Mucosa of rectum (tissue), 2 donors: ENCODE measurements around the gene CLEC4G.

ENCODE experiments used
- H3K27ac ChIP-seq, 2 donors: one replicate each; pipeline ENCODE4 v1.7.0; 2013; ENCODE audit warnings: inconsistent platforms in 2 of 2, low read depth in 2 of 2, low read length in 2 of 2
- H3K27me3 ChIP-seq, 2 donors: one replicate each; pipeline ENCODE4 v1.7.0; 2013; ENCODE audit warnings: low read length in 2 of 2; ENCODE audit not compliant: control insufficient read depth in 2 of 2, insufficient read depth in 2 of 2
- H3K36me3 ChIP-seq, 2 donors: one replicate each; pipeline ENCODE4 v1.7.0; 2013; ENCODE audit warnings: low read length in 2 of 2; ENCODE audit not compliant: control insufficient read depth in 2 of 2, insufficient read depth in 2 of 2
- H3K4me1 ChIP-seq, 2 donors: one replicate each; pipeline ENCODE4 v1.7.0; 2013; ENCODE audit warnings: low read length in 2 of 2, mild to moderate bottlenecking in 1 of 2; ENCODE audit not compliant: control insufficient read depth in 2 of 2, insufficient read depth in 2 of 2
- H3K4me3 ChIP-seq, 2 donors: one replicate each; pipeline ENCODE4 v1.7.0; 2013; ENCODE audit warnings: low read length in 2 of 2
- H3K9ac ChIP-seq, 2 donors: one replicate each; pipeline ENCODE4 v1.7.0; 2013; ENCODE audit warnings: low read length in 2 of 2, low read depth in 1 of 2, mild to moderate bottlenecking in 1 of 2
- H3K9me3 ChIP-seq, 2 donors: one replicate each; pipeline ENCODE4 v1.7.0; 2013; ENCODE audit warnings: low read length in 2 of 2; ENCODE audit not compliant: control insufficient read depth in 2 of 2
- donor health status: healthy.
- donor health status: Normal muscosa, but diverticular disease.

The CLEC4G gene

GRCh38 chr19:7699417-7700401, 32.2 kb downstream of the CLEC4G start:
- no peak overlapping the region for H3K27ac ChIP-seq
- H3K9ac ChIP-seq: no peak overlapping the region
- H3K27me3 ChIP-seq: no peaks in the 10 kb centered on the region

DNA sequence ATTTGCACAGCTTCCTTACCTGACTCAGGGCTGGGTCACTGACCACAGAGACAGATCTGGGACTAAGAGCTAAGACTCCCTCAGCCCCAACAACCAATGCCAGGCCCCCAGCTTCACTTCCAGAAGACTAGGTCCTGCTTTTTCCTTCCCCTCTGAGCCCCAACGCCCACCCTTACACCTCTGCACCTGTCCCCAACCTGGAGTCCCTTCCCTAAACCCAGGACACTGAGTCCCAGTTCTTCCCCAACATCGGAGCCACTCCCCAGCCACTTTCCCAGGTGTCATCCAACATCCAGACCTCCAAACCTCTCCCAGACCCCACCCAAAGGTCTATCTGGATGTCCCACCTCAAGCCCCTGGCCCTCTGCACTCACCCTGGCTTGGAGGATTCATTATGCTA, 32.9 kb downstream of the CLEC4G start:
- H3K27me3 ChIP-seq: no peaks in the 10 kb centered on the region
- H3K36me3 ChIP-seq: no peaks in the 10 kb centered on the region
- no peak overlapping the region for H3K27ac ChIP-seq
- no peaks in the 10 kb centered on the region for H3K9me3 ChIP-seq
- no peak overlapping the region for H3K4me3 ChIP-seq
- no peaks in the 10 kb centered on the region for H3K4me1 ChIP-seq
- H3K9ac ChIP-seq: no peak overlapping the region

More at GRCh38 chr19:7699417-7700401, 32.2 kb downstream of the CLEC4G start:
- no peaks in the 10 kb centered on the region for H3K9me3 ChIP-seq
- no peaks in the 10 kb centered on the region for H3K4me1 ChIP-seq
- H3K4me3 ChIP-seq: no peak overlapping the region
- no peaks in the 10 kb centered on the region for H3K36me3 ChIP-seq

GRCh38 chr19:7698583-7698982, 33.3 kb downstream of the CLEC4G start:
- no peaks in the 10 kb centered on the region for H3K4me1 ChIP-seq
- H3K27me3 ChIP-seq: no peaks in the 10 kb centered on the region
- H3K4me3 ChIP-seq: no peak overlapping the region
- no peaks in the 10 kb centered on the region for H3K36me3 ChIP-seq
- no peak overlapping the region for H3K9ac ChIP-seq
- no peak overlapping the region for H3K27ac ChIP-seq
- no peaks in the 10 kb centered on the region for H3K9me3 ChIP-seq

- no peak overlapping the region for H3K4me3 ChIP-seq
- no peak overlapping the region for H3K27ac ChIP-seq
- H3K9me3 ChIP-seq: no peaks in the 10 kb centered on the region
- H3K27me3 ChIP-seq: no peaks in the 10 kb centered on the region
- H3K9ac ChIP-seq: no peak overlapping the region
- no peaks in the 10 kb centered on the region for H3K36me3 ChIP-seq
- no peaks in the 10 kb centered on the region for H3K4me1 ChIP-seq
Measured at GRCh38 chr19:7697721-7698287, 34.1 kb downstream of the CLEC4G start.

GRCh38 chr19:7694499-7694898, 37.4 kb downstream of the CLEC4G start:
- H3K27ac ChIP-seq: no peak overlapping the region
- no peaks in the 10 kb centered on the region for H3K9me3 ChIP-seq
- H3K36me3 ChIP-seq: no peaks in the 10 kb centered on the region
- H3K9ac ChIP-seq: no peak overlapping the region
- no peaks in the 10 kb centered on the region for H3K4me1 ChIP-seq
- H3K27me3 ChIP-seq: no peaks in the 10 kb centered on the region
- no peak overlapping the region for H3K4me3 ChIP-seq

DNA sequence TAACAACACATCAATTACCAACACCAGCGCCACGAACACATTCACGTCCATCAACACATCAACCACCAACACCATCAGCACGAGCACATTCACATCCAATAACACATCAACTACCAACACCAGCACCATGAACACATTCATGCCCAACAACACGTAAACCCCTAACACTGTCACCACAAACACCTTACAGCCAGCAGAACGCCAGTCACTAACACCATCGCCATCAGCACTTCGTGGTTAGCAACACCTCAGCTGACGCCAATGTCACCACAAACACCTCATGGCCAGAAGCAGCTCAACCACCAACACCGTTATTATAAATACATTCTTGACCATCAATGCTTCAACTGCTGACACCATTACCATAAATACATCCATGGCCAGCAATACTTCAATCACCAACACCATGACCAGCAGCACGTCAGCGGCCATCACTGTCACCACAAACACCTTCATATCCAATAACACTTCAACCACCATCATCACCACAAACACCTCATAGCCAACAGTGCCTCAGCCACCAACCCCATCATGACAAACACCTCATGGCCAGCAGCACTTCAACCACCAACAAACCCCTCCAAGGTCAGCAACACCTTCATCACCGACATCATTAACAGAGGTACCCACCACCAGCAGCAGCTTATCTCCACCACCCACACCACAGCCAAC, 39.4 kb downstream of the CLEC4G start:
- no peaks in the 10 kb centered on the region for H3K9me3 ChIP-seq
- H3K27ac ChIP-seq: no peak overlapping the region

GRCh38 chr19:7691497-7691896, 40.4 kb downstream of the CLEC4G start:
- Histone ChIP-seq H3K36me3 (no peaks in the 10 kb centered on the region), H3K9me3 (no peaks in the 10 kb centered on the region), H3K27ac (no peak overlapping the region), H3K9ac (no peak overlapping the region), H3K27me3 (no peaks in the 10 kb centered on the region), H3K4me1 (no peaks in the 10 kb centered on the region), H3K4me3 (no peak overlapping the region)

More for the DNA sequence above, 39.4 kb downstream of the CLEC4G start:
- Histone ChIP-seq H3K27me3 (no peaks in the 10 kb centered on the region), H3K9ac (no peak overlapping the region), H3K4me3 (no peak overlapping the region), H3K36me3 (no peaks in the 10 kb centered on the region), H3K4me1 (no peaks in the 10 kb centered on the region)

DNA sequence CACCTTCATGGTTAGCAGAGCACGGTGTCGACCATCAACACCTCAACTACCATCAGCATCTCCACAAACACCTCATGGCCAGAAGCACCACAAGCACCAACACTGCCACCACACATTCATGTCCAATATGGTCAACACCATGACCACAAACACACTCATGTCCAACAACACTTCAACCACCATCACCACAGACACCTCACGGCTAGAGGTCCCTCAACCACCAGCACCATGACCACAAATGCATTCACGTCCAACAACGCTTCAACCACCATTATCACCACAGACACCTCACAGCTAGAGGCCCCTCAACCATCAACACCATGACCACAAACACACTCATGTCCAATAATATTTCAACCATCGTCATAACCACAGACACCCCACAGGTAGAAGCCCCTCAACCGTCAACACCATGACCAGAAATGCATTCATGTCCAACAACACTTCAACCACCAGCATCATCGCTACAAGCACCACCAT, 41.1 kb downstream of the CLEC4G start:
- Histone ChIP-seq H3K9me3 (no peaks in the 10 kb centered on the region), H3K36me3 (no peaks in the 10 kb centered on the region), H3K4me1 (no peaks in the 10 kb centered on the region), H3K27me3 (no peaks in the 10 kb centered on the region), H3K27ac (no peak overlapping the region), H3K9ac (no peak overlapping the region), H3K4me3 (no peak overlapping the region)

DNA sequence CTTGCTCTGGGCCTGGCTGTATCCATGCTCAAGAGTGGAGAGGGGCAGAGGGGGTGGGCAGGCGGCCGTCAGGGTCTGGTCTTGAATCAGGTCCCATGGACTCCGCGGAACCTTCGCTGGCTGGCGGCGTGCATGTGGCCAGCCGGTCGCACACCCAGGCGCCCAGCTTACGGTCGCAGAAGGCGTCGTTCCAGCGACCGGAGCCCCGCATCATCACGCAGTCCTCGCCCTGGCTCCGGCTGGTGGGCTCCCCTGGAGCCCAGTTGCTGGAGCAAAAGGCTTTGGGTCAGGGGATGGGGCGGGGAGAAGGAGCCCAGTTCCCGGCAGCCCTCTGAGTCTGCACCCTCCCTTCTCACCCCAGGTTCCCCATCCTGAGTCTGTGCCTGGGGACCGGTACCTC, 42.7 kb downstream of the CLEC4G start:
- Histone ChIP-seq H3K36me3 (no peaks in the 10 kb centered on the region), H3K4me1 (no peaks in the 10 kb centered on the region), H3K27me3 (no peaks in the 10 kb centered on the region), H3K9ac (no peak overlapping the region), H3K9me3 (no peaks in the 10 kb centered on the region), H3K27ac (no peak overlapping the region), H3K4me3 (no peak overlapping the region)

DNA sequence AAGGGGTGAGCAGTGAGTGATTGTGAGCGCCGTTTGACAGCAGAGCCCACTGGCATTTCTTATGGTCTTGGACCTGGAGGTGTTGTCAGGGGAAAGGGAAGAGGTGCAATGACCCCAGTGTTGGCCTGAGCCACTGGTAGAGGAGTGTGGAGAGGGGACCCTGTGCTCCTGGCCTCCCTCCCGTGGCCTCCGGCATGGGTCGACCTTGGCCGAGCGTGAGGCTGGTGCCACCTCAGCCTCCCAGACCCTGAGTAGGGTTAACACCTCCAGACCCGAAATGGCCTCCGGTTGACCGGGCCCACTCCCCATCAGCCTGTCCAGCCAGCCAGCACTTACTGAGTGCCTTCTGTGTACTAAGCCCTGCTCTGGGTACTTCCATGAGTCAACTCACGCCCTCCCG, 44.7 kb downstream of the CLEC4G start:
- Histone ChIP-seq H3K4me3 (no peak overlapping the region), H3K9ac (no peak overlapping the region), H3K4me1 (no peaks in the 10 kb centered on the region), H3K9me3 (no peaks in the 10 kb centered on the region), H3K27me3 (no peaks in the 10 kb centered on the region), H3K27ac (no peak overlapping the region), H3K36me3 (peaks cover 3 to 12% of the 10 kb centered on the region in 2 donors)
